Thyroid gland (tissue), 4 donors: ENCODE results near the gene POU6F1.

Source experiments
- CTCF ChIP-seq, 6 experiments: fragments of 200-600 bp in 3 of 6; fragments of 450-650 bp in 3 of 6; sonication (generic) in 3 of 6; IDR thresholded peaks; one replicate each; pipeline ENCODE4 v1.5.1; 2016 to 2019; ENCODE audit warnings: antibody characterized with exemption in 6 of 6, mild to moderate bottlenecking in 2 of 6, inconsistent platforms in 1 of 6, moderate library complexity in 1 of 6
- POLR2A ChIP-seq, 2 donors: fragments of 450-650 bp; IDR thresholded peaks; one replicate each; pipeline ENCODE4 v1.6.1; 2017; ENCODE audit warnings: antibody characterized with exemption in 2 of 2, mild to moderate bottlenecking in 2 of 2, moderate library complexity in 1 of 2

- TF ChIP-seq POLR2A (IDR thresholded peaks at IDR 0.05) (no peak), CTCF (IDR thresholded peaks at IDR 0.05) (no peak)
Measured at GRCh38 chr12:51245476-51246253, 27.8 kb upstream of the POU6F1 start.
